Thymus (tissue), 11 donors: Measurements from ENCODE around the gene PCBP3. TPM values are rescaled to one million over a fixed set of nuclear protein-coding genes. Genes with fewer than 3 reads are reported as not detected.

Experiments used
- DNase-seq, 9 donors: peaks; one replicate each; pipeline ENCODE4 v3.0.0-alpha.2; 2013; ENCODE audit warnings: low spot score in 9 of 9, low read depth in 6 of 9, missing footprints in 1 of 9
- H3K27ac ChIP-seq, 2 donors: one replicate each; pipeline ENCODE4 v1.5.1; 2013; ENCODE audit warnings: control low read depth in 1 of 2, low read depth in 1 of 2, low read length in 1 of 2, mild to moderate bottlenecking in 1 of 2, moderate library complexity in 1 of 2
- H3K27me3 ChIP-seq, 2 donors: one replicate each; pipeline ENCODE4 v1.5.1; 2013; ENCODE audit warnings: low read length in 1 of 2; ENCODE audit not compliant: control insufficient read depth in 2 of 2, insufficient read depth in 1 of 2
- H3K36me3 ChIP-seq, 2 donors: one replicate each; pipeline ENCODE4 v1.5.1; 2013; ENCODE audit warnings: low read length in 1 of 2, mild to moderate bottlenecking in 1 of 2, moderate library complexity in 1 of 2; ENCODE audit not compliant: control insufficient read depth in 2 of 2, insufficient read depth in 2 of 2
- H3K4me1 ChIP-seq, 2 donors: one replicate each; pipeline ENCODE4 v1.5.1; 2013; ENCODE audit warnings: low read length in 2 of 2; ENCODE audit not compliant: control insufficient read depth in 2 of 2, insufficient read depth in 2 of 2
- H3K4me3 ChIP-seq, 2 donors: one replicate each; pipeline ENCODE4 v1.5.1; 2013; ENCODE audit warnings: low read length in 2 of 2, control low read depth in 1 of 2, mild to moderate bottlenecking in 1 of 2
- H3K9me3 ChIP-seq, 2 donors: one replicate each; pipeline ENCODE4 v1.5.1; 2013; ENCODE audit warnings: low read length in 1 of 2, mild to moderate bottlenecking in 1 of 2; ENCODE audit not compliant: control insufficient read depth in 2 of 2, insufficient read depth in 1 of 2
- WGBS: extraction: QIAGEN DNeasy Blood & Tissue Kit; methylation state at CpG from one replicate; pipeline ENCODE4 v1.1.7; 2013; 5-methylcytosine and 5-hydroxymethylcytosine counted together
- polyA plus RNA-seq: library from polyadenylated mRNA; stranded (reverse); fragments of 200-250 nt; gene quantifications from one replicate; pipeline ENCODE4 v1.2.3, GENCODE V29; 2013
- total RNA-seq: library from RNA; stranded (reverse); fragments of 120-200 nt; gene quantifications from one replicate; pipeline ENCODE4 v1.2.4, GENCODE V29; 2013
- donor health status: healthy.

PCBP3 gene
- total and polyA plus RNA-seq, 2 donors = 12.8 to 44.9 TPM

DNA sequence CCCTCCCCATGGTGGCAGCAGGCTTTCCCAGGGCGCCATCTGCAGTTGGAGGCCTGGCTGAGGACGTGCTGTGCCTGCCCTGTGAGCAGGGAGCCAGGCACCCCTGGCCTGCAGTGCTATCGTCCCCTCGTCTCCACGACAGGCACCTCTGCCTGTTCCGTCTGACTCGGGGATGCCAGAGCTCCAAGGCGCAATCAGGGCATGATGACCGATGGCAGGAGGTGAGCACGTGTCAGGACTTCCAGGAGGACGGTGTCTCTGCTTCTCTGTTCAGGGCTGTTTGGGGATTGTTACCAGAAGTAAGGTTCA lies 125.2 kb downstream of the PCBP3 start:
- peak in 6 of 9 donors; percentile 22 to 70 (median 47) for DNase-seq
- 91% methylated on average over 11 of the region's 11 CpGs for WGBS

DNA sequence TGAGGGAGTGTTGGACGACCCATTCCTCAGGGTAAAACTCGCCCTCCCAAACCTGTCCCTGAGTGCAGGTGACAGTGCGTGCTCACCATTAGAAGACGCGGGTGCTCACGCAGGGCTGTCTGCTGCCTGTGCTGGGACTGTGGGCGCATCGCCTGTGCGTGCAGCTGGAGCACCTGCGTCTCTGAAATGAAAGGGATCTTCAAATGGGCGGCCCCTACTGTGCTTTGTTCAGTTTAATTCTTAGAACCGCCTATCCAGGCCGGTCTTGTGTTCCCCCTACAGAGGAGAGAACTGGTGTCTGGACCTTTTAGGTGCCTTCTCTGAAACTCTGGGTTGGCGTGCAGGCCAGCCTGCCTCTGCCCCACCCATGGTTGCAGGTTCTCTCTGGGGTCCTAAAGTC lies 125.8 kb downstream of the PCBP3 start:
- peak in 7 of 9 donors; percentile 35 to 82 (median 57) for DNase-seq
- Histone ChIP-seq H3K9me3 (no peaks in the 10 kb centered on the region), H3K4me3 (no peak overlapping the region), H3K27me3 (no peaks in the 10 kb centered on the region), H3K27ac (peak overlapping the region; percentile 15 to 80), H3K4me1 (peaks cover 34 to 43% of the 10 kb centered on the region in 2 donors), H3K36me3 (peaks cover 9 to 13% of the 10 kb centered on the region in 2 donors)
- WGBS = 32% methylated on average over 14 of the region's 14 CpGs

More for the DNA sequence above, 125.2 kb downstream of the PCBP3 start:
- Histone ChIP-seq H3K4me1 (peaks cover 34 to 43% of the 10 kb centered on the region in 2 donors), H3K4me3 (no peak overlapping the region), H3K27me3 (no peaks in the 10 kb centered on the region), H3K9me3 (no peaks in the 10 kb centered on the region), H3K27ac (peak overlapping the region in 1 of 2 donors; percentile 80), H3K36me3 (peaks cover 9 to 13% of the 10 kb centered on the region in 2 donors)

DNA sequence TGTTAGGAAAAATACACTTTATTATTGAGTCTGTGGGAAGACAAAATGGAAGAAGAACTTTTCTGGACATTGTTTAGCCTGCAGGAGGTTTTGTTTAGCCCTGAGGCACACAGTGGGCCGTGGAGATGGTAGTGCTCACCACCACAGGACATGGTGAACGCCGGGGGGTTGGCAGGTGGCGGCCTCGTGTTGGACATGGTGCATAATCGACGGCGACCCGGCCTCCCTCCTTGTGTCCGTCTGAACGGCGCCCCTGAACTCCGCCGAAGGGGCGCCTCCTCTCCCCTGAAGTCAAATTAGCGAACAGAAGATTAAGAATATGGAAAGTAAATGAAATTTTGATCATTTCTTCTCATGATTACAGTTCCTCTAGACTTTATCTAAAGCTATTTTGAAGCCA lies 126.4 kb downstream of the PCBP3 start:
- H3K27me3 ChIP-seq = no peaks in the 10 kb centered on the region

DNA sequence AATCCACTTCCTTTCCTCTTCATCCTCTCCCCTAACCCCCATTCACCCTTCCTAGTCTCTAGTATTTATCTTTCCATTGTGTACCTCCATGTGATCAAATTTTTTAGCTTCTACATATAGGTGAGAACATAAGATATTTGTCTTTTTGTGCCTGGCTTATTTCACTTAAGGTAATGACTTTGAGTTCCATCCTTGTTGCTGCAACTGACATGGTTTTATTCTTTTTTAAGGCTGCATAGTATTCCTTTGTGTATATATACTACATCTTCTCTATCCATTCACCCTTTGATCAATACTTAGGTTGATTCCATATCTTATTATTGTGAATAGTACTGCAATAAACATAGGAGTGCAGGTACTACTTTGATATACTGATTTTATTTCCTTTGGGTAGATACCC lies 128.7 kb downstream of the PCBP3 start:
- Histone ChIP-seq H3K27me3 (no peaks in the 10 kb centered on the region), H3K36me3 (no peaks in the 10 kb centered on the region), H3K9me3 (no peaks in the 10 kb centered on the region), H3K4me3 (no peak overlapping the region), H3K4me1 (peaks cover 29 to 34% of the 10 kb centered on the region in 2 donors), H3K27ac (no peak overlapping the region)
- DNase-seq = no peak

More for the DNA sequence above, 126.4 kb downstream of the PCBP3 start:
- Histone ChIP-seq H3K9me3 (no peaks in the 10 kb centered on the region), H3K27ac (peak overlapping the region in 1 of 2 donors; percentile 80), H3K36me3 (peaks cover 9 to 13% of the 10 kb centered on the region in 2 donors), H3K4me1 (peaks cover 34 to 43% of the 10 kb centered on the region in 2 donors), H3K4me3 (no peak overlapping the region)
- 98% methylated on average over 16 of the region's 16 CpGs for WGBS
- DNase-seq = no peak

DNA sequence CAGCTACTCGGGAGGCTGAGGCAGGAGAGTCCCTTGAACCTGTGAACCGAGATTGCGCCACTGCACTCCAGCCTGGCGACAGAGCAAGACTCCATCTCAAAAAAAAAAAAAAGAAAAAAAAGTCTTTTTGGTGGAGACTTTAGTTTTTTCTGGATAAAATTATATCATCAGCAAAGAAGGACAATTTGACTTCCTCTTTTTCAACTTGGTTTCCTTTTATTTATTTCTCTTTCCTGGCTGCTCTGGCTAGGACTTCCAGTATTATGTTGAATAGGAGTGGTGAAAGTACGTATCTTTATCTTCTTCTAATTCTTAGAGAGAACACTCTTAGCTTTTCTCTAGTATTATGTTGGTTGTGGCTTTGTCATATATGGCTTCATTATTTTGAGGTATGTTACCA lies 130.8 kb downstream of the PCBP3 start:
- Histone ChIP-seq H3K36me3 (peaks cover 0 to 4% of the 10 kb centered on the region in 2 donors), H3K9me3 (no peaks in the 10 kb centered on the region), H3K27ac (no peak overlapping the region), H3K4me3 (no peak overlapping the region), H3K4me1 (peaks cover 8 to 13% of the 10 kb centered on the region in 2 donors), H3K27me3 (no peaks in the 10 kb centered on the region)
- 94% methylated on average over 5 of the region's 5 CpGs for WGBS
- no peak for DNase-seq

DNA sequence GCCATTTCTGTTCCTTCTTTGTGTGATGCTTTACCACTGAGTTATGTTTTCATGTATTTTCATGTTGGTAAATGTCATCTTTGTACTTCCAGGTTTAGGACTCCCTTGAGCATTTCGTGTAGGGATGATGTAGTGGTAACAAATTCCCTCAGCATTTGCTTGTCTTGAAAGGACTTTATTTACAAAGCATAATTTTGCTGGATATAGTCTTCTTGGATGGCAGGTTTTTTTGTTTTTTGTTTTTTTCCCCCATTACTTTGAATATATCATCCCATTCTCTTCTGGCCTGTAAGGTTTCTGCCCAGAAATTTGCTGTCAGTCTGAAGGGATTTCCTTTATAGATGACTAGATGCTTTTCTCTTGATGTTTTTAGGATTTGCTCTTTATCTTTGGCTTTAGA lies 133.4 kb downstream of the PCBP3 start:
- 97% methylated on average over 1 of the region's 1 CpG for WGBS
- no peaks in the 10 kb centered on the region for H3K9me3 ChIP-seq
- no peak for DNase-seq

DNA sequence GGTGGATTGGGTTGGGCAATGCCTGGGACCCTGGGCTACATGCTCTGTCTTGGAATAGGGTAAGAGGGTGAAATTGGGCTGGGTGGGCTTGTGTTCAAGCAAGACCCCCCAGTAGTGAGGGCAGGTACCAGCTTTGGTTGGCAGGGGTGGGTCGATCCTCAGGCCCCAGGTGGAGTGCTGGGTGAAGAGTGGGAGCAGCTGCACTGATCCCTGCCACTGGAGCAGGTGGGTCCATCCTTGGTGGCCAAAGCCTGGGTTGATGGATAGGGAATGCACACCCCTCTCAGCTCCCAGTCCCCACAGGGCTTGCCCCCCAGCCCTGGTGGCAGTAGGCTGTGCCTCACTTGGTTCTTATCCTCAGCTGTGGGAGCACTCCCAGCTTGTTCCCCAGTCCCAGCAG lies 135.2 kb downstream of the PCBP3 start:
- Histone ChIP-seq H3K36me3 (peaks cover 3 to 4% of the 10 kb centered on the region in 2 donors), H3K9me3 (no peaks in the 10 kb centered on the region), H3K4me1 (no peaks in the 10 kb centered on the region), H3K27ac (no peak overlapping the region), H3K4me3 (no peak overlapping the region), H3K27me3 (no peaks in the 10 kb centered on the region)
- DNase-seq = no peak
- 96% methylated on average over 1 of the region's 1 CpG for whole genome bisulfite sequencing

More for the DNA sequence above, 133.4 kb downstream of the PCBP3 start:
- Histone ChIP-seq H3K4me1 (no peaks in the 10 kb centered on the region), H3K36me3 (peaks cover 3 to 4% of the 10 kb centered on the region in 2 donors), H3K4me3 (no peak overlapping the region), H3K27ac (no peak overlapping the region), H3K27me3 (no peaks in the 10 kb centered on the region)

DNA sequence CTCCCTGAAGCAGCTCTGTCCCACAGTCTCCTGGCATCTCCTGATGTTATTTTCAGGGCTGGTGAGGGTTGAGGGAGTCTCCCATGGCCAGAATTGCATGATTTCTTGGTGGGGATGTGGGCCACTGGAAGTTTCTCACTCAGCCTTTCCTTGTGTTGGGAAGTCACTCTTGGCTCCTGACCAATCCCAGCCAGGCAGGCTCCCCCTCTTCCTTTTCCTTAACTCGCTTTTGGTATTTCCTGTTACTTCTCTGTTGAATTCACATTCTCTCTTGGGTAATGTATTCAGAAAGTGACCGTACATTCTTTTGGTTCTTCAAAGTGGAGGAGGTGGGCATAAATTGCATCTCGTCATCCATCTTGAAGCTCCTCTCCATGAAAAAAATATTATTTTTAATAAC lies 135.7 kb downstream of the PCBP3 start:
- DNase-seq = no peak
- Histone ChIP-seq H3K27me3 (no peaks in the 10 kb centered on the region), H3K27ac (no peak overlapping the region), H3K36me3 (peaks cover 3 to 4% of the 10 kb centered on the region in 2 donors), H3K9me3 (no peaks in the 10 kb centered on the region), H3K4me1 (no peaks in the 10 kb centered on the region), H3K4me3 (no peak overlapping the region)
- 92% methylated on average over 3 of the region's 3 CpGs for WGBS

DNA sequence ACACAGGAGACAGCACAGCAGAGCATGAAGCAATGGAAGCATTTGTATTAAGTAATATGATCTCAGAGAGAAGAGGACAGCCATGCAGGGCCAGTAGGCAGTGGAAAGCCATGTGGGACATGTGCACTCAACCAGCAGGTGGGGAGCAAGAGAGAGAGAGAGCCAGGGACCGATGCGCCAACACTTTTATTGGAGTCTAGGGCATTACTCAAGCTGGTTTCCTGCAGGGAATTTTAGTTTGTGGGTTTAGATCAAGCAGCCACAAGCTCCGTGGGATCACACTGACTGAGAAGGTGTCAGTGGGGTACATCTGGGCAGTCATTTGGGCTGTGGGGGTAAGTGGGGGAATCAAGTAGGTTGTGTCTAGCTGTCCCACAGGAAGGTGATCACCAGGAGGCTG lies 137.1 kb downstream of the PCBP3 start:
- no peak overlapping the region for H3K4me3 ChIP-seq
- peaks cover 3 to 4% of the 10 kb centered on the region in 2 donors for H3K36me3 ChIP-seq
- no peaks in the 10 kb centered on the region for H3K27me3 ChIP-seq
- H3K27ac ChIP-seq = no peak overlapping the region
- over 99% methylated on average over 3 of the region's 3 CpGs for WGBS
- no peak for DNase-seq
- H3K9me3 ChIP-seq = no peaks in the 10 kb centered on the region
- H3K4me1 ChIP-seq = no peaks in the 10 kb centered on the region

DNA sequence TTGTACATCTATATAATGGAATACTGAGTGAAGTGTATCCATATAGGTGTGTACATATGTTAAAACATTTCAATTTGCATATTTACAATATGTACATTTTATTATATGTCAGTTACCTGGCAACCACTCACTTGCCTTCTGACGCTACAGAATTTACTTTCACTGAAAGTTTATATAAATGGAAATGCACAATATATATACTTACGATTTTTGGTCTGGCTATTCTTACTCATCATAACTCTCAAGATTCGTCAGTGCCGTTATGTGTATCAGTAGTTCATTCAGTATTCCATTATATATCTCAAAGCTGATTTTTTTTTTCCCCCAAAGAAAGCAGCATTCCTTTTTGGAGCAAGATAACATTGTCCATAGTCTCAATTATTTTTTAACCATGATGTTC lies 138.2 kb downstream of the PCBP3 start:
- Histone ChIP-seq H3K27ac (no peak overlapping the region), H3K4me3 (no peak overlapping the region), H3K36me3 (peaks cover 3 to 4% of the 10 kb centered on the region in 2 donors), H3K9me3 (no peaks in the 10 kb centered on the region), H3K4me1 (no peaks in the 10 kb centered on the region), H3K27me3 (no peaks in the 10 kb centered on the region)
- WGBS = over 99% methylated on average over 4 of the region's 4 CpGs
- no peak for DNase-seq
